K562 (cell line): ENCODE results near the gene DIPK1B. TPM values are rescaled to one million over a fixed set of nuclear protein-coding genes. Genes with fewer than 3 reads are reported as not detected.

Experiments
- ATAC-seq: fragments of 200-7000 bp; cut with Tn5 transposase; 3 replicates; pipeline ENCODE4 v1.9.1; 2020; ENCODE audit warnings: moderate library complexity
- BruUV-seq: library from RNA; stranded (reverse); fragments of 400-500 nt; replicated peaks from 2 replicates; lab custom pipeline; 2021; lab: Mats Ljungman, UMichigan
- CTCF ChIA-PET: fragments of 300-600 bp; formaldehyde crosslinking; extraction: SDS; loops from one replicate; lab custom pipeline; 2021; ENCODE audit warnings: low intra/inter-chr PET ratio; lab: Yijun Ruan, JAX
- POLR2A ChIA-PET: fragments of 300-600, 350-650 bp; sonication (Branson Sonifier 250); formaldehyde crosslinking; extraction: SDS; loops from one replicate; lab custom pipeline; 2021; ENCODE audit warnings: antibody characterized with exemption, inconsistent platforms; lab: Yijun Ruan, JAX
- DNase-seq, 4 experiments: peaks; one replicate each; pipeline versions ENCODE4 v3.0.0 to v3.0.0-alpha.2; 2011 to 2018; ENCODE audit warnings: low spot score in 3 of 4, mixed read lengths in 3 of 4; ENCODE audit errors: extremely low read depth in 1 of 4
- FAIRE-seq: peaks from 2 replicates; lab custom pipeline; 2011; peaks lifted over from hg19 to GRCh38; lab: Jason Lieb, UNC
- H2AFZ ChIP-seq: 2 replicates; pipeline ENCODE4 v1.6.0; 2011; ENCODE audit warnings: low read depth, low read length, control low read depth, inconsistent platforms
- H3K27ac ChIP-seq: fragments of 200-600 bp; 3 replicates; pipeline ENCODE4 v1.8.0; 2011; ENCODE audit warnings: low read depth, mild to moderate bottlenecking, control low read depth, inconsistent platforms, low read length, moderate library complexity, mixed read lengths; ENCODE audit errors: extremely low read depth
- H3K27me3 ChIP-seq, 2 experiments: fragments of 300-600 bp in 1 of 2; 2 replicates in 1 of 2; 3 replicates in 1 of 2; pipeline versions ENCODE4 v1.6.0 to v1.8.0; 2011; ENCODE audit warnings: inconsistent platforms in 2 of 2, low read length in 2 of 2, mild to moderate bottlenecking in 1 of 2, mixed read lengths in 1 of 2, moderate library complexity in 1 of 2; ENCODE audit not compliant: control insufficient read depth in 2 of 2, insufficient read depth in 2 of 2
- H3K36me3 ChIP-seq: fragments of 300-600 bp; 3 replicates; pipeline ENCODE4 v1.8.0; 2011; ENCODE audit warnings: mild to moderate bottlenecking, low read length, inconsistent platforms; ENCODE audit not compliant: control insufficient read depth, insufficient read depth
- H3K4me1 ChIP-seq, 2 experiments: fragments of 200-600 bp in 1 of 2; replicated peaks in 1 of 2; 2 replicates in 1 of 2; 3 replicates in 1 of 2; pipeline versions ENCODE4 v1.5.1 to v1.8.0; 2011; ENCODE audit warnings: inconsistent platforms in 2 of 2, low read length in 2 of 2, mild to moderate bottlenecking in 1 of 2, mixed read lengths in 1 of 2, moderate library complexity in 1 of 2; ENCODE audit not compliant: control insufficient read depth in 2 of 2, insufficient read depth in 2 of 2
- H3K4me2 ChIP-seq: 2 replicates; pipeline ENCODE4 v1.6.1; 2011; ENCODE audit warnings: low read length, control low read depth, inconsistent platforms, mixed read lengths; ENCODE audit not compliant: insufficient read depth
- H3K4me3 ChIP-seq: fragments of 200-600 bp; sonication (generic), shearing (Covaris generic); 2 replicates; pipeline ENCODE4 v1.5.1; 2016; ENCODE audit warnings: control low read depth, inconsistent platforms
- H3K79me2 ChIP-seq: fragments of 200-600 bp; 3 replicates; pipeline ENCODE4 v1.8.0; 2011; ENCODE audit warnings: low read length, inconsistent platforms; ENCODE audit not compliant: control insufficient read depth, insufficient read depth
- H3K9ac ChIP-seq, 2 experiments: 2 replicates each; pipeline versions ENCODE4 v1.6.0 to v1.6.1; 2011; ENCODE audit warnings: low read depth in 2 of 2, low read length in 2 of 2, control low read depth in 1 of 2, inconsistent platforms in 1 of 2, mild to moderate bottlenecking in 1 of 2, mixed read lengths in 1 of 2; ENCODE audit not compliant: insufficient read depth in 1 of 2
- H3K9me1 ChIP-seq: one replicate; pipeline ENCODE4 v1.6.0; 2011; ENCODE audit warnings: inconsistent platforms, mild to moderate bottlenecking, low read length, moderate library complexity; ENCODE audit not compliant: control insufficient read depth, insufficient read depth
- H3K9me3 ChIP-seq: replicated peaks from 2 replicates; pipeline ENCODE4 v1.5.1; 2011; ENCODE audit warnings: low read depth, low read length, inconsistent platforms; ENCODE audit not compliant: control insufficient read depth, insufficient read depth
- H4K20me1 ChIP-seq: replicated peaks from 2 replicates; pipeline ENCODE4 v1.6.1; 2011; ENCODE audit warnings: low read length, inconsistent platforms, mixed read lengths; ENCODE audit not compliant: control insufficient read depth, insufficient read depth
- CEBPB ChIP-seq: fragments of 450-650 bp; IDR thresholded peaks from 2 replicates; pipeline ENCODE4 v1.6.1; 2016; ENCODE audit warnings: missing genetic modification characterization, missing compliant biosample characterization
- MED1 ChIP-seq: sonication (generic); formaldehyde crosslinking; IDR thresholded peaks from 2 replicates; pipeline ENCODE4 v1.8.1; 2023; ENCODE audit warnings: missing genetic modification reagents, borderline replicate concordance
- TEAD1 ChIP-seq, 2 experiments: fragments of 450-650 bp in 1 of 2; sonication (generic) in 1 of 2; formaldehyde crosslinking; IDR thresholded peaks; 2 replicates each; pipeline versions ENCODE4 v1.4.0 to v1.8.0; 2020 to 2022; ENCODE audit warnings: mild to moderate bottlenecking in 2 of 2, missing genetic modification reagents in 1 of 2
- ZBTB7A ChIP-seq: IDR thresholded peaks from 2 replicates; pipeline ENCODE4 v1.6.1; 2011; ENCODE audit warnings: low read depth, mild to moderate bottlenecking, low read length, moderate library complexity, borderline replicate concordance; ENCODE audit not compliant: control insufficient read depth
- ZNF384 ChIP-seq: IDR thresholded peaks from 2 replicates; pipeline ENCODE4 v1.6.1; 2012; ENCODE audit warnings: low read depth, low read length, improper control_type of control experiment
- ZNF644 ChIP-seq: fragments of 200-800 bp; sonication (Bioruptor generic); IDR thresholded peaks from 2 replicates; pipeline ENCODE4 v1.6.1; 2016; ENCODE audit warnings: low read depth, missing genetic modification characterization, missing compliant biosample characterization
- WGBS: fragments of 100-300 bp; shearing (Covaris generic); methylation state at CpG from one replicate; pipeline ENCODE4 v1.1.6; 2016; ENCODE audit warnings: low coverage, mixed read lengths; ENCODE audit not compliant: insufficient coverage; ENCODE audit errors: missing lambda C conversion rate; 5-methylcytosine and 5-hydroxymethylcytosine counted together
- in situ Hi-C: fragments of 300-500 bp; cut with MboI; formaldehyde crosslinking; loops from 4 replicates; pipeline ENCODE4 v1.15.0; 2018; ENCODE audit warnings: inconsistent platforms, mixed read lengths
- intact Hi-C: fragments of 100-400 bp; cut with micrococcal nuclease; formaldehyde crosslinking; loops from 2 replicates; pipeline ENCODE4 v1.14.2; 2022
- polyA plus RNA-seq, 8 experiments: library from polyadenylated mRNA; depleted of rRNA in 4 of 8; stranded (reverse) in 5 of 8; unstranded in 3 of 8; fragments of >200 nt; fragmentation: Nextera tagmentation in 2 of 8; fragmentation: Illumina TruSeq in 1 of 8; extraction: Ambion mirVana in 2 of 8; extraction: Trizol in 1 of 8; gene quantifications; 2 replicates each; pipeline versions ENCODE4 v1.2.1 to v1.2.3, GENCODE V29; 2011 to 2014; ENCODE audit warnings: inconsistent platforms in 1 of 8, missing spikeins in 1 of 8
- total RNA-seq, 7 experiments: library from RNA; depleted of rRNA in 6 of 7; stranded (reverse); fragments of >200 nt in 6 of 7; fragmentation: Illumina TruSeq in 2 of 7; extraction: Trizol in 2 of 7; gene quantifications; 2 replicates each; pipeline versions ENCODE4 v1.2.1 to v1.2.3, GENCODE V29; 2011 to 2021; ENCODE audit warnings: low replicate concordance in 1 of 7
- TF ChIP-seq, protein P1 (sequence below): fragments of 200-800 bp; sonication (Bioruptor generic); IDR thresholded peaks from 2 replicates; pipeline ENCODE4 v1.6.1; 2016; ENCODE audit warnings: missing genetic modification characterization, missing compliant biosample characterization
- TF ChIP-seq, protein P2 (sequence below), 2 experiments: fragments of 450-650 bp; IDR thresholded peaks; 2 replicates each; pipeline ENCODE4 v1.6.1; 2018; ENCODE audit warnings: mild to moderate bottlenecking in 2 of 2, low read depth in 1 of 2; ENCODE audit not compliant: partially characterized antibody in 2 of 2

Gene DIPK1B
- total and polyA plus RNA-seq, 9 of the 15 experiments (the other 6 are each of a cell fraction or from before 2014, with no cell fraction given), result 0.08 to 22.3 (median 5.9) TPM

DNA sequence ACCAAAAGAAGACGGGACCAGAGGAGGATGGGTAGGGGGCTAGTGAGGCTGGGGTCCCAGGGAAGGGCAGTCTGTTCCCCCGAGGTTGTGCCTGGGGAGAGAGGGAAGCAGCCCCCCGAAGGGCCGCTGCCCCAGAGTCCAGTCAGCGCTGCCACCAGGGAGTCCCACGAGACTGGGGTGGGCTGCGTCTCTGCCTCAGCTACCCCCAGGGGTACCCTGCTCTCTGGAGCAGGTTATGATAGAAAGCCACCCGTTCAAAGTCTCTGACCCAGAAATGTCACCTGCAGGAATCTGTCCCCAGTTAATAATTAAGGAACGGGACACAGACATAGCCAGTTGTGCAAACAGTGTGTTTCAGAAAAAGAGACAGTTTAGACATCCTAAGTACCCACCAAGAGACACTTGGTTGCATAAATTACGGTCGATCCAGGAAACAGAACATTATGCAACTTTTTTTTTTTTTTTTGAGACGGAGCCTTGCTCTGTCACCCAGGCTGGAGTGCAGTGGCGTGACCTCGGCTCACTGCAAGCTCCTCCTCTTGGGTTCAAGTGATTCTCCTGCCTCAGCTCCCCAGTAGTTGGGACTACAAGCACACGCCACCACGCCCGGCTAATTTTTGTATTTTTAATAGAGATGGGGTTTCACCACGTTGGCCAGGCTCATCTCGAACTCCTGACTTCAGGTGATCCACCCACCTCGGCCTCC is 14.4 kb upstream of the DIPK1B start:
- CTCF ChIA-PET, result no interaction called here
- H3K27ac ChIP-seq, result no peak overlapping the region
- in situ Hi-C loops (no loop called here), intact Hi-C loops (no loop called here)
- no peaks in the 10 kb centered on the region for H3K27me3 ChIP-seq
- 35% methylated on average over 13 of the region's 20 CpGs for WGBS
- no peaks in the 10 kb centered on the region for H3K36me3 ChIP-seq
- no peak for FAIRE-seq
- TF ChIP-seq, protein P1, sequence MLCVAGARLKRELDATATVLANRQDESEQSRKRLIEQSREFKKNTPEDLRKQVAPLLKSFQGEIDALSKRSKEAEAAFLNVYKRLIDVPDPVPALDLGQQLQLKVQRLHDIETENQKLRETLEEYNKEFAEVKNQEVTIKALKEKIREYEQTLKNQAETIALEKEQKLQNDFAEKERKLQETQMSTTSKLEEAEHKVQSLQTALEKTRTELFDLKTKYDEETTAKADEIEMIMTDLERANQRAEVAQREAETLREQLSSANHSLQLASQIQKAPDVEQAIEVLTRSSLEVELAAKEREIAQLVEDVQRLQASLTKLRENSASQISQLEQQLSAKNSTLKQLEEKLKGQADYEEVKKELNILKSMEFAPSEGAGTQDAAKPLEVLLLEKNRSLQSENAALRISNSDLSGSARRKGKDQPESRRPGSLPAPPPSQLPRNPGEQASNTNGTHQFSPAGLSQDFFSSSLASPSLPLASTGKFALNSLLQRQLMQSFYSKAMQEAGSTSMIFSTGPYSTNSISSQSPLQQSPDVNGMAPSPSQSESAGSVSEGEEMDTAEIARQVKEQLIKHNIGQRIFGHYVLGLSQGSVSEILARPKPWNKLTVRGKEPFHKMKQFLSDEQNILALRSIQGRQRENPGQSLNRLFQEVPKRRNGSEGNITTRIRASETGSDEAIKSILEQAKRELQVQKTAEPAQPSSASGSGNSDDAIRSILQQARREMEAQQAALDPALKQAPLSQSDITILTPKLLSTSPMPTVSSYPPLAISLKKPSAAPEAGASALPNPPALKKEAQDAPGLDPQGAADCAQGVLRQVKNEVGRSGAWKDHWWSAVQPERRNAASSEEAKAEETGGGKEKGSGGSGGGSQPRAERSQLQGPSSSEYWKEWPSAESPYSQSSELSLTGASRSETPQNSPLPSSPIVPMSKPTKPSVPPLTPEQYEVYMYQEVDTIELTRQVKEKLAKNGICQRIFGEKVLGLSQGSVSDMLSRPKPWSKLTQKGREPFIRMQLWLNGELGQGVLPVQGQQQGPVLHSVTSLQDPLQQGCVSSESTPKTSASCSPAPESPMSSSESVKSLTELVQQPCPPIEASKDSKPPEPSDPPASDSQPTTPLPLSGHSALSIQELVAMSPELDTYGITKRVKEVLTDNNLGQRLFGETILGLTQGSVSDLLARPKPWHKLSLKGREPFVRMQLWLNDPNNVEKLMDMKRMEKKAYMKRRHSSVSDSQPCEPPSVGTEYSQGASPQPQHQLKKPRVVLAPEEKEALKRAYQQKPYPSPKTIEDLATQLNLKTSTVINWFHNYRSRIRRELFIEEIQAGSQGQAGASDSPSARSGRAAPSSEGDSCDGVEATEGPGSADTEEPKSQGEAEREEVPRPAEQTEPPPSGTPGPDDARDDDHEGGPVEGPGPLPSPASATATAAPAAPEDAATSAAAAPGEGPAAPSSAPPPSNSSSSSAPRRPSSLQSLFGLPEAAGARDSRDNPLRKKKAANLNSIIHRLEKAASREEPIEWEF (CRISPR knock-in tag), result no peak
- TF ChIP-seq ZBTB7A (0 out of 2 replicates have a peak, but pooled peaks have one; percentile 24), TEAD1 (CRISPR knock-in tag; IDR thresholded peaks at IDR 0.05) (no peak), ZNF384 (peak; percentile 56), CEBPB (tag) (peak; percentile 67), MED1 (no peak), ZNF644 (no peak)
- TF ChIP-seq, protein P2, sequence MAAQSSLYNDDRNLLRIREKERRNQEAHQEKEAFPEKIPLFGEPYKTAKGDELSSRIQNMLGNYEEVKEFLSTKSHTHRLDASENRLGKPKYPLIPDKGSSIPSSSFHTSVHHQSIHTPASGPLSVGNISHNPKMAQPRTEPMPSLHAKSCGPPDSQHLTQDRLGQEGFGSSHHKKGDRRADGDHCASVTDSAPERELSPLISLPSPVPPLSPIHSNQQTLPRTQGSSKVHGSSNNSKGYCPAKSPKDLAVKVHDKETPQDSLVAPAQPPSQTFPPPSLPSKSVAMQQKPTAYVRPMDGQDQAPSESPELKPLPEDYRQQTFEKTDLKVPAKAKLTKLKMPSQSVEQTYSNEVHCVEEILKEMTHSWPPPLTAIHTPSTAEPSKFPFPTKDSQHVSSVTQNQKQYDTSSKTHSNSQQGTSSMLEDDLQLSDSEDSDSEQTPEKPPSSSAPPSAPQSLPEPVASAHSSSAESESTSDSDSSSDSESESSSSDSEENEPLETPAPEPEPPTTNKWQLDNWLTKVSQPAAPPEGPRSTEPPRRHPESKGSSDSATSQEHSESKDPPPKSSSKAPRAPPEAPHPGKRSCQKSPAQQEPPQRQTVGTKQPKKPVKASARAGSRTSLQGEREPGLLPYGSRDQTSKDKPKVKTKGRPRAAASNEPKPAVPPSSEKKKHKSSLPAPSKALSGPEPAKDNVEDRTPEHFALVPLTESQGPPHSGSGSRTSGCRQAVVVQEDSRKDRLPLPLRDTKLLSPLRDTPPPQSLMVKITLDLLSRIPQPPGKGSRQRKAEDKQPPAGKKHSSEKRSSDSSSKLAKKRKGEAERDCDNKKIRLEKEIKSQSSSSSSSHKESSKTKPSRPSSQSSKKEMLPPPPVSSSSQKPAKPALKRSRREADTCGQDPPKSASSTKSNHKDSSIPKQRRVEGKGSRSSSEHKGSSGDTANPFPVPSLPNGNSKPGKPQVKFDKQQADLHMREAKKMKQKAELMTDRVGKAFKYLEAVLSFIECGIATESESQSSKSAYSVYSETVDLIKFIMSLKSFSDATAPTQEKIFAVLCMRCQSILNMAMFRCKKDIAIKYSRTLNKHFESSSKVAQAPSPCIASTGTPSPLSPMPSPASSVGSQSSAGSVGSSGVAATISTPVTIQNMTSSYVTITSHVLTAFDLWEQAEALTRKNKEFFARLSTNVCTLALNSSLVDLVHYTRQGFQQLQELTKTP (IDR thresholded peaks at IDR 0.05; ENCODE audit: low read depth in 1 of 2, partially characterized antibody in 2 of 2), result no peak
- H3K4me3 ChIP-seq, result no peak overlapping the region
- H3K9me1 ChIP-seq, result no peaks in the 10 kb centered on the region
- no peak for ATAC-seq
- no peaks in the 10 kb centered on the region for H3K79me2 ChIP-seq
- no TSS peak for BruUV-seq
- no peaks in the 10 kb centered on the region for H3K9me3 ChIP-seq
- H3K9ac ChIP-seq, result 0 out of 4 replicates have a peak overlapping the region, but pooled peaks of 1 of the 2 experiments have one; percentile 18
- H2AFZ ChIP-seq, result peak overlapping the region; percentile 63; the same call in 1 of the 2 replicates
- DNase-seq, result no peak
- H3K4me2 ChIP-seq, result no peak overlapping the region
- POLR2A ChIA-PET, result interaction anchor here (0.6 to 1.9 kb wide), 6 partner anchors 8 to 35 kb away, joined by 3 to 7 read pairs (median 3); partner anchors contain the start of genes AGPAT2 and EGFL7
- H3K4me1 ChIP-seq, result peaks cover 15 to 55% of the 10 kb centered on the region in 2 experiments; a peak in 4 of 5 replicates
- no peaks in the 10 kb centered on the region for H4K20me1 ChIP-seq
